Activated CD8-positive, alpha-beta memory T cell treated with anti-CD3 and anti-CD28 coated beads, Interleukin-2, amount 10 ng/mL, durations not matched to agents 7 days and 5 days (primary cell): ENCODE data around the gene KIRREL3. TPM values are rescaled to one million over a fixed set of nuclear protein-coding genes. Genes with fewer than 3 reads are reported as not detected.

Source experiments
- ATAC-seq: fragments of 150-1000 bp; cut with Tn5 transposase; one replicate; pipeline ENCODE4 v1.10.0; 2021; ENCODE audit warnings: moderate library complexity
- CTCF ChIA-PET: fragments of 350-600 bp; sonication (Branson Sonifier 250); formaldehyde crosslinking; loops from one replicate; lab custom pipeline; 2021; ENCODE audit warnings: antibody characterized with exemption; lab: Charles Lee
- DNase-seq: peaks from one replicate; pipeline ENCODE4 v3.0.0-alpha.2; 2020
- H3K27ac Mint-ChIP-seq: one replicate; pipeline ENCODE4 v1.8.0; 2021; ENCODE audit warnings: mild to moderate bottlenecking, mixed read lengths
- H3K27me3 Mint-ChIP-seq: one replicate; pipeline ENCODE4 v1.8.0; 2021; ENCODE audit warnings: mixed read lengths
- H3K36me3 Mint-ChIP-seq: one replicate; pipeline ENCODE4 v1.8.0; 2021; ENCODE audit warnings: mild to moderate bottlenecking, mixed read lengths
- H3K4me1 Mint-ChIP-seq: one replicate; pipeline ENCODE4 v1.8.0; 2021; ENCODE audit warnings: mixed read lengths
- H3K4me3 Mint-ChIP-seq: one replicate; pipeline ENCODE4 v1.8.0; 2021; ENCODE audit warnings: mild to moderate bottlenecking, moderate library complexity, mixed read lengths
- H3K9me3 Mint-ChIP-seq: one replicate; pipeline ENCODE4 v1.8.0; 2022; ENCODE audit warnings: low read depth, mixed read lengths
- total RNA-seq, 2 experiments: library from RNA; stranded (reverse); gene quantifications; one replicate each; pipeline ENCODE4 v1.2.3, GENCODE V29; 2021

Gene KIRREL3
- total RNA-seq, 2 experiments from 2014 or later, result not detected

DNA sequence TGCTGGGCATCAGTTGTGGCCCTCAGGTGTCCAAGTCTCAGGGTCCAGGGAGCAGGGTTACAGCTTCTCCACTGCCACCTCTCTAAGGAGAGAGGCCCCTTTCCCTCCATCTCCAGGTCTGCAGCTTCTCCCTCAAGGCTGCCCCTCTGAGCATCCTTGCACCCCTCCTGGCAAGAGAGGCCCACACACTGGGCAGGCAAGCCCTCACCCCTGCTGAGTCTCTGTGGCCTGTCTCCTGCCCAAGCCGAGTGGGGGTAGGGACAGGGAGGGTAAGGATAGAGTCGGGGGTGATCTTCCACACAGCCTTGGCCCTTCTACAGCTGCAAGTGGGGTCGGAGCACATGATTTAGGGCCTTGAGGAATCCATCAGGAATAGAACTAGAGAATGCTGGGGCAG is 568.5 kb downstream of the KIRREL3 start:
- DNase-seq (no peak), ATAC-seq (no peak)
- no peaks in the 10 kb centered on the region for H3K4me1 Mint-ChIP-seq
- CTCF ChIA-PET, result interaction anchor here (0.8 to 1.7 kb wide), 5 partner anchors 9 to 121 kb away, joined by 3 to 5 read pairs (median 3); no protein-coding TSS in a partner anchor
- no peak overlapping the region for H3K27ac Mint-ChIP-seq
- H3K4me3 Mint-ChIP-seq, result no peak overlapping the region
- H3K9me3 Mint-ChIP-seq, result no peaks in the 10 kb centered on the region
- H3K36me3 Mint-ChIP-seq, result no peaks in the 10 kb centered on the region
- H3K27me3 Mint-ChIP-seq, result no peaks in the 10 kb centered on the region

DNA sequence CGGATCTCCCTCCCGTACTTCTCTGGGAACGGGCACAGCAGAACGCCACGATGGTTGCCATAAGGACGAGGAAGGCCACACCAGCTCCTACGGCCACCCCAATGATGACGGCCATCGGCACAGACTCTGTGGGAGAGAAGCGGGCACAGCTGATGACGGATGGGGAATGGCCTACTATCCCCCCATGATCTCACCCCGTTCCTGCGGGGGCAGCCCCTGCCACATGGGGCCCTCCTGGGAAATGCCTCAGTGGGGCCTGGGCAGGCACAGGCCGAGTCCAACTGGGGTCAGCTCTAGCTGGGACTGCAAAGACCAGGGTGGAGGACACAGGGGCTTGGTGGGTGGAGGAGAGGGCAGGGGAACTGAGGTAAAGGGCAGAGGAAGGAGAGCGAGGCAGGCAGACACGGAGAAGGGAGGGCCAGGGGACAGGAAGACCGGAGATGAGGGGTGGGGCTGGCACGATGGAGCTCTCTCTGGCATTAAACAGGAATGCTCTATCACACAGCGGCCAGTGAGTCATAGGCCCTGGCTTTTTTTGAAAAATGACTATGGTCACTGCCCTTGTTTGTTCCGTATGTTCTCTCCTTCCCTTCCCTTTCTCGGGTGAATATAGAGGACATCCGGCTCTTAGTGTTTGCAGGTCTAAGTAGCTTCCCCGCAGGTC is 569.0 kb downstream of the KIRREL3 start:
- ATAC-seq (no peak), DNase-seq (no peak)
- CTCF ChIA-PET, result interaction anchor here (0.8 to 1.7 kb wide), 6 partner anchors 10 to 121 kb away, joined by 3 to 5 read pairs (median 4); no protein-coding TSS in a partner anchor
- no peaks in the 10 kb centered on the region for H3K4me1 Mint-ChIP-seq
- no peaks in the 10 kb centered on the region for H3K36me3 Mint-ChIP-seq
- H3K9me3 Mint-ChIP-seq, result no peaks in the 10 kb centered on the region
- no peaks in the 10 kb centered on the region for H3K27me3 Mint-ChIP-seq
- H3K4me3 Mint-ChIP-seq, result no peak overlapping the region
- H3K27ac Mint-ChIP-seq, result no peak overlapping the region

DNA sequence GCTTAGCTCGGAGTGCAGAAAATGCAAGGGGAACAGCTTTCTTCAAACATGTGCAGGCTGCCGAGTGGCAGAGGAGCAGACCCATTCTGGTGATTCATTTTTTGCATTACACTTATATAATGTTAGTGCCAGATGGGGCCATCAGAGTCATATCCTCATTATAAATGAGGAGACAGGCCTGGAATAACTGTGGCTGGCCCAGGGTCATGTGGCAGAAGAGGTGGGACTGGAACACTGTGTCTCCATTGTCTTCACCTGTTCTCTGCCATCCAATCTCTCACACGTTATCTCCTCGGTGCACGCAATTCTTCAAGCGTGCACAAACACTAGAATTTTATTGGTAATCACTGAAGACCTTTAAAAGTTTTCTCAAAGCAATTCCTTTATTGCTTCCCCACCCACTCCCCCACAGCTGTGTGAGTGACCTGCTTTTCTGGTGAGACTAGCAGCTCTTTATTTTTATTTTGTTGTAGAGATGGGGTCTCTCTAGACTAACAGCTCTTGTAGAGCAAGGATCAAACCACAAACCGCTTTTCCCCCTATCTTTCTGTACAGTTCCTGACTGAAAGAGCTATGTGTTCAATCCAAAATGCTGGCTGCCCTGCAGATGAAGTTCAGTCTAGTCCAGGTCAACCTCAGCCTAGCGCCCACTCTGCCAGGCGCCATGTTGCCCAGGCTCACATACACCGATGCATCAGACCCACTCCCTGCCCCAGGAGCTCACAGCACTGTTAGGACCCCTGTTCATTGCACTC is 569.8 kb downstream of the KIRREL3 start:
- Mint-ChIP-seq H3K27ac (no peak overlapping the region), H3K27me3 (no peaks in the 10 kb centered on the region), H3K4me3 (no peak overlapping the region), H3K4me1 (no peaks in the 10 kb centered on the region), H3K36me3 (no peaks in the 10 kb centered on the region), H3K9me3 (no peaks in the 10 kb centered on the region)
- CTCF ChIA-PET, result interaction anchor here (1.6 to 1.7 kb wide), 3 partner anchors 13 to 120 kb away, joined by 3 to 5 read pairs (median 5); no protein-coding TSS in a partner anchor
- ATAC-seq (no peak), DNase-seq (no peak)

DNA sequence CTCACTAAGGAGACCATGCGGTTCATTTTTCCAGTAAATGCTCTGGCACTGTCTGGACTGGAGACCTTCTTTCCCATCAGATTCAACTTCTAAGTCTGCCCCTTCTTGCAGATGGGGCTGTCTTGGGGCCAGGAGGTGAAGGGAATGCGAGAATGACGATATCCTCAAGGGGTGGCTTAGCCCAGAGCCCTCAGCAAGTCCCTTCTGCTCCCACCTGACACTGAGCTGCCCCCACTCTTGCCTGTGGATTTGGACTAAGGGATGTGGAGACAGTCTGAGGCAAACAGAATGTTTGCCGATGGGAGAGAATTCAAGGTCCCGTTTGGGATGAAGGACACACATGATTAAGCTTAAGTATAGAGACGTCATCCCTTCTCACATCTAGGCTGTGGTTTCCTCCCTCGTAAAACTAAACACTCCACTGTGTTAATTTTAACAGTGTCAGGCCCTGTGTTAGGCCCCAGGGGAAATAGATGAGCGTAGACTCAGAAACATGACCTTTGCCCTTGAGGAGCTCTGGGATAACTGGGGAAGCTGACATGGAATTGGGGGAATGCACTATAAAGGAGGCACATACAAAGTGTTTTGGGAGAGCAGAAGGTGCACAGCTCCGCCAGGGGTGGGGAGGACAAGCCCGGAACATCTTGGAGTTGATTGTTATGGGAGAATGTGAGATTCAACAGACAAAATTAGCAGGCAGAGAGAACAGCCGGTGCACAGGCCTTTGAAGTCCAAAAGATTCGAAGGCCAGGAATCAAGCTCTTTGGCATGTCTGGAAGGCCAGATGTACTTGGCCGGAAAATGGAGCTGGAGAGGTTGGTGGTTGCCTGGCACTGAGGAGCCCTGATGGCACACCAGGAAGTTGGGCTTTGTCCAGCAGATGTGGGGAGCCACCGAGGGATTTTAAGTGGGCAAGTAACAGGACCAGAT is 573.5 kb downstream of the KIRREL3 start:
- CTCF ChIA-PET, result interaction anchor here (0.7 to 1.4 kb wide), 2 partner anchors 54 to 116 kb away, joined by 3 read pairs; no protein-coding TSS in a partner anchor
- Mint-ChIP-seq H3K4me1 (no peaks in the 10 kb centered on the region), H3K27me3 (no peaks in the 10 kb centered on the region), H3K4me3 (no peak overlapping the region), H3K27ac (no peak overlapping the region), H3K9me3 (no peaks in the 10 kb centered on the region), H3K36me3 (no peaks in the 10 kb centered on the region)
- ATAC-seq (no peak), DNase-seq (no peak)

DNA sequence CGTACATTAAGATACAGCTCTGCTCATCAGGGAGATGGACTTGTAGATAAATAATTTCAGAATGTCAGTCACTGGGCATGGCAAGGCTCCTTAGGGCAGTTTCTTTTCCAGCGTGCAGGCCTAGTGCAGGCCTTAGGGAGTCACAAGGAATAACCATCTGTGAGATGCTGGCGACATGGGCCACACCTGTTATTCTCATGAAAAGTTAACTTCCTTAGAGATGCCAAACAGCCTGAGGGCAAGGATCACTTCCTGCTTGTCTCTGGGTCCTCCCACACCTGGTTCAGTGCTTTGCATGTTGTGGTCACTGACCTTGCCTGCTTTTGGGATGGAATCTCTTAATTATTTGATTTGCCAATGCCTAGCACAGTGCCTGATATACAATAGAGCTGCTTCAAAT is 574.5 kb downstream of the KIRREL3 start:
- no peak overlapping the region for H3K4me3 Mint-ChIP-seq
- DNase-seq, result no peak
- CTCF ChIA-PET, result interaction anchor here (1.4 to 1.6 kb wide), 2 partner anchors 54 to 69 kb away, joined by 3 read pairs; no protein-coding TSS in a partner anchor

DNA sequence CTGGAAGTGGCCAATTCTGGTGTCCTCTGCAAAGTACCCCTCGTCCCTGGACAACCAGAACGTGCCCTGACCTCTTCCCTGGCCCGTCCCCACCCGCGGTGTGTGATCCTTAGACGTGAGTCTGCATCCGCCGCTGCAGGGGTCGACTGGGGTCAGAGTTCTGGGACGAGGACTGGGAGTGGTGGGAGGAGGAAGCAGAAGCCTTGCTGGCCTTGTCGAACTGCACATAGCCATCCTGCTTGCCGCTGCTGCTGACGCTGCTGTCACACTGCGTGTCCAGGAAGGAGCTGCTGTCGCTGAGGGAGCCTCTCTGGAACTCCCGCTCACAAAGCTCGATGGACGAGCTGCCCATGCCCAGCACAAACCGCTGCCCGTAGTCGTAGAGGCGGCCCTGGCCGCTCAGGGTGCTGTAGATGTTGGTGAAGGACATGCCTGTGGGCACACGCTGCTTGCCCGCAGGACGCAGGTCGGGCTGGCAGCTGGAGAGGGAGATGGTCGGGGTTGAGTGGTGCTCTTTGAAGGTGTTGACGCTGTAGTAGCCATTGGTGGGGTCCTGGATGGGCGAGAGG is 576.0 kb downstream of the KIRREL3 start:
- Mint-ChIP-seq H3K27ac (no peak overlapping the region), H3K4me3 (no peak overlapping the region), H3K4me1 (peaks cover 9% of the 10 kb centered on the region), H3K27me3 (no peaks in the 10 kb centered on the region), H3K36me3 (no peaks in the 10 kb centered on the region), H3K9me3 (no peaks in the 10 kb centered on the region)
- DNase-seq (no peak), ATAC-seq (no peak)
- CTCF ChIA-PET, result interaction anchor here (1.6 kb wide), 1 partner anchor 67 kb away, joined by 3 read pairs; no protein-coding TSS in a partner anchor

More for the DNA sequence above, 574.5 kb downstream of the KIRREL3 start:
- H3K9me3 Mint-ChIP-seq, result no peaks in the 10 kb centered on the region
- H3K27me3 Mint-ChIP-seq, result no peaks in the 10 kb centered on the region
- no peak for ATAC-seq
- H3K4me1 Mint-ChIP-seq, result peaks cover 1% of the 10 kb centered on the region
- no peaks in the 10 kb centered on the region for H3K36me3 Mint-ChIP-seq
- H3K27ac Mint-ChIP-seq, result no peak overlapping the region

DNA sequence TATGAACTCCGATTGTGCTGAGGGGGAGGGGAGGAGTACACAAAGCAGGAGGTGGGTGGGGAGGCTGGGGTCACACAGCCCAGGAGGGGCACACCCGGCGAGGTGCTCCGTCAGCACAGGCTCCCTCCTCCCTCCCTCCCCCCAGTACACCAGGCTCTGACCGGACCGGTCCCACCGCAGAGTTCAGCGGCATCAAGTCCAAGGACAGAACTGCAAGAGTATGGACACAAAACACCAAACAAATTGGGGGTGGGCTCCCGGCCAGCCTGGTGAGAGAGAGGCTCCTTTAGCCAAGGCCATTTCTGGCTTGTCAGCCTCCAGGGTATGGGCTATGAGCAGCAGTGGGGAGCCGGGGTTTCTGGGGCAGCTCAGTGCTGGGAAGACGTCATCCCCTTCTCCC is 576.8 kb downstream of the KIRREL3 start:
- CTCF ChIA-PET, result no interaction called here
- DNase-seq (no peak), ATAC-seq (no peak)
- H3K36me3 Mint-ChIP-seq, result no peaks in the 10 kb centered on the region
- no peak overlapping the region for H3K4me3 Mint-ChIP-seq
- no peaks in the 10 kb centered on the region for H3K9me3 Mint-ChIP-seq
- H3K4me1 Mint-ChIP-seq, result peaks cover 9% of the 10 kb centered on the region
- H3K27me3 Mint-ChIP-seq, result no peaks in the 10 kb centered on the region
- no peak overlapping the region for H3K27ac Mint-ChIP-seq

DNA sequence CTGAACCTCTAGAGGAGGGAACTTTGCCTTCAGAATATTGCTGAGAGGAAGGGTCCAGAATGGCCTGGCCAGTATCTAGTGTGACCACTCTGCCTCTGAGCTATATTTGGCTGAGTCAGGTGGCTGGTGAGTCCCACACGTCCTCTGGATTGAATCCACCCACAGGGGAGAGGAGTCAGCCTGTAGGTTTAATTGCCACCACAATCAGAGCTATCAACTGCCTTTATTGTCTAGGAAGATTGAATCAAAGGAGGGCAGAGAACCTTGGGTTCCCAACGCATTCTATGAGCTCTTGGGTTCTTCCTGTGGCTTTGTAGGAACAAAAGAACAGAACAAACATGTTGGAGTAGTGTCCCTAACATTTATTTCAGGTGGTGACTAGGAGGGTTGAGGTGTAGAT is 577.4 kb downstream of the KIRREL3 start:
- CTCF ChIA-PET, result no interaction called here
- no peak for ATAC-seq
- H3K27me3 Mint-ChIP-seq, result peaks cover 5% of the 10 kb centered on the region

DNA sequence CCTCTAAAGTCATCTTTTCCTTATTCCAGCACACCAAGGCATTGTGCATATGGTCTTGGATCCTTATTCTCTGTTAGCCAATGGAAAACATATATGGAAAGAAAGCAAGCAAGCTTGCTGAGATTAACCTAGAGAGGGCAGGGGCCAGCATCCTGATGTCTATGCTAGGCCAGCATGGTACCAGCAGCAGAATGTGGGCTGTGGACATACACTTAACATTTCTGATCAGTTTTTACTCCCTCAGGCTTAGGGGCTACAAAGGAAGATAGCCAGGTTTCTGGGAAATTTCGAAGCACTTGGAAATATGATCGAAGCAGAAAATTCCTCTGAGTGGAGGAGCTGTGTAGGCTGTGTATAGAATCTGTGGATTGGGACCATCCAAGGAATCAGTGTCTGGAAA is 578.1 kb downstream of the KIRREL3 start:
- ATAC-seq, result no peak
- H3K27me3 Mint-ChIP-seq, result peaks cover 6% of the 10 kb centered on the region
- peaks cover 9% of the 10 kb centered on the region for H3K4me1 Mint-ChIP-seq
- H3K9me3 Mint-ChIP-seq, result no peaks in the 10 kb centered on the region
- no peak for DNase-seq
- CTCF ChIA-PET, result interaction anchor here (0.8 kb wide), 1 partner anchor 106 kb away, joined by 3 read pairs; no protein-coding TSS in a partner anchor
- H3K4me3 Mint-ChIP-seq, result no peak overlapping the region
- no peak overlapping the region for H3K27ac Mint-ChIP-seq
- no peaks in the 10 kb centered on the region for H3K36me3 Mint-ChIP-seq

More for the DNA sequence above, 577.4 kb downstream of the KIRREL3 start:
- DNase-seq, result no peak
- no peaks in the 10 kb centered on the region for H3K36me3 Mint-ChIP-seq
- no peak overlapping the region for H3K4me3 Mint-ChIP-seq
- no peaks in the 10 kb centered on the region for H3K9me3 Mint-ChIP-seq
- H3K27ac Mint-ChIP-seq, result no peak overlapping the region
- H3K4me1 Mint-ChIP-seq, result peaks cover 9% of the 10 kb centered on the region

DNA sequence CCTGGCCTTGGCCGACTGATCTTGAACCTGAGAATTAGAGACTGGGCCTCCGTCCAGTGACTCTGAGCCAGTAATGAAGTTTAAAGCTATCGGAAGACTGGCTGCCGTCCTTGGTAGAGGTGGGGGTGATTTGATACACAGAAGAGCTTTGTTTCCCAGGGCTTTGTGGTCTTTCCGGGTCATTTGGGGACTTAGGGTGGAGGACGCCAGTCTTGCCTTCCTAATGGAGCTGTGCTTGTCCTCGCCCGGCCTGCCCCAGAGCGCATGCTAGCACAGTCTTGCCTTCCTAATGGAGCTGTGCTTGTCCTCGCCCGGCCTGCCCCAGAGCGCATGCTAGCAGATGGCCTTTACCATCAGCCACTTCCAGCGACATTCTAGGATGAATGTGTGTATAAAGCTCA is 579.3 kb downstream of the KIRREL3 start:
- DNase-seq, result no peak
- Mint-ChIP-seq H3K4me3 (no peak overlapping the region), H3K4me1 (peaks cover 13% of the 10 kb centered on the region), H3K9me3 (no peaks in the 10 kb centered on the region), H3K36me3 (no peaks in the 10 kb centered on the region), H3K27ac (no peak overlapping the region), H3K27me3 (peaks cover 9% of the 10 kb centered on the region)
- CTCF ChIA-PET, result interaction anchor here (1.0 kb wide), 2 partner anchors 11 to 60 kb away, joined by 4 to 6 read pairs; no protein-coding TSS in a partner anchor
- ATAC-seq, result no peak

DNA sequence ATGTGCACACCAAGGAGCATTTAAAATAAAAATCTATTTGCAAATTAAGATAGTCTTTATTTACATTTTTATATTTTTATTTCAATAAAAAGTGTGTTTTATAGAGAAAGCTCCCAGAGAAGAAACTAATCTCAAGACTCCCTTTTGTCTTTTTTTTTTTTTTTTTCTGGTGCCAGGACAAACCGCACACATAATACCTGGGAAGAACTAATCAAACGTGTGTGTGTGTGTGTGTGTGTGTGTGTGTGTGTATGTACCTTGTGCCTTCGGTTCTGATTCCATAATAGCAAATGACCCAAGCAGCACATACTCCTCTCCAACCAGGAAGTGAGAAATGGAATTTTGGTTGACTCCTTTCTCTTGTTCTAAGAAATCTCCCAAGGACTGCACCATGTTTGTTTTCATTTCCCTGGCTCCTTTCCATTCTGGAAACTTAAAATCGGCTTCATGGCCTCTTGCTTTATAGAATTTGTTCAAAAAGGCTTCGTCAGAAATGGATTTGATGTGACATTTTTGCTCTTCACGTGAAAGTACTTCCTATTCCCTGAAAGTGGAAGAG is 579.8 kb downstream of the KIRREL3 start:
- no peak overlapping the region for H3K27ac Mint-ChIP-seq

More for the DNA sequence above, 579.8 kb downstream of the KIRREL3 start:
- H3K27me3 Mint-ChIP-seq, result peaks cover 9% of the 10 kb centered on the region
- H3K4me3 Mint-ChIP-seq, result no peak overlapping the region
- no peaks in the 10 kb centered on the region for H3K9me3 Mint-ChIP-seq
- CTCF ChIA-PET, result interaction anchor here (0.7 to 3.3 kb wide), 4 partner anchors 12 to 237 kb away, joined by 3 to 10 read pairs (median 5); no protein-coding TSS in a partner anchor
- no peak for DNase-seq
- ATAC-seq, result no peak
- no peaks in the 10 kb centered on the region for H3K36me3 Mint-ChIP-seq
- peaks cover 18% of the 10 kb centered on the region for H3K4me1 Mint-ChIP-seq
